NCI-H446 (cell line): Measurements from ENCODE around the gene NT5E.

ENCODE experiments used
- DNase-seq, 2 experiments: peaks; one replicate each; lab custom pipeline; 2025; lab: John Stamatoyannopoulos, UW

The NT5E gene

GRCh38 chr6:85460154-85460920 lies 10.5 kb downstream of the NT5E start:
- no peak for DNase-seq

GRCh38 chr6:85460921-85461797 lies 11.3 kb downstream of the NT5E start:
- no peak for DNase-seq

- no peak for DNase-seq
Observed at GRCh38 chr6:85461798-85462170, 11.9 kb downstream of the NT5E start.

- no peak for DNase-seq
Observed at GRCh38 chr6:85462673-85463072, 12.8 kb downstream of the NT5E start.

- no peak for DNase-seq
Observed at GRCh38 chr6:85463621-85464259, 13.9 kb downstream of the NT5E start.

- no peak for DNase-seq
Observed at GRCh38 chr6:85464260-85464644, 14.4 kb downstream of the NT5E start.

- DNase-seq, result no peak
Observed at GRCh38 chr6:85464722-85465150, 14.9 kb downstream of the NT5E start.

GRCh38 chr6:85465762-85466161 lies 15.9 kb downstream of the NT5E start:
- no peak for DNase-seq

- no peak for DNase-seq
Observed at GRCh38 chr6:85468326-85468725, 18.4 kb downstream of the NT5E start.

- no peak for DNase-seq
Observed at GRCh38 chr6:85469276-85470022, 19.6 kb downstream of the NT5E start.

GRCh38 chr6:85470023-85470410 lies 20.1 kb downstream of the NT5E start:
- DNase-seq, result no peak

- no peak for DNase-seq
Observed at GRCh38 chr6:85472744-85473143, 22.9 kb downstream of the NT5E start.

- DNase-seq, result no peak
Observed at GRCh38 chr6:85473748-85474147, 23.9 kb downstream of the NT5E start.

- no peak for DNase-seq
Observed at GRCh38 chr6:85476532-85476931, 26.6 kb downstream of the NT5E start.

- DNase-seq, result no peak
Observed at GRCh38 chr6:85479208-85479607, 29.3 kb downstream of the NT5E start.

- no peak for DNase-seq
Observed at GRCh38 chr6:85482206-85482904, 32.5 kb downstream of the NT5E start.

- peak; percentile 18 to 57 for DNase-seq
Observed at GRCh38 chr6:85482905-85483700, 33.2 kb downstream of the NT5E start.

GRCh38 chr6:85483846-85484245 lies 34.0 kb downstream of the NT5E start:
- DNase-seq, result no peak

GRCh38 chr6:85484948-85485347 lies 35.1 kb downstream of the NT5E start:
- DNase-seq, result peak; percentile 54 to 83

- DNase-seq, result no peak
Observed at GRCh38 chr6:85490516-85491248, 40.8 kb downstream of the NT5E start.
